Hepatocyte (in vitro differentiated cells): Measurements from ENCODE around the gene PERCC1.

Source experiments
- CTCF ChIP-seq: fragments of 200-600 bp; sonication (generic); IDR thresholded peaks from 2 replicates; pipeline ENCODE4 v1.5.1; 2016; ENCODE audit warnings: antibody characterized with exemption, mild to moderate bottlenecking; ENCODE audit not compliant: poor library complexity
- EZH2 ChIP-seq: fragments of 200-600 bp; sonication (generic); IDR thresholded peaks from 2 replicates; pipeline ENCODE4 v1.6.1; 2016; ENCODE audit warnings: antibody characterized with exemption, mild to moderate bottlenecking, borderline replicate concordance
- EZH2phosphoT487 ChIP-seq: fragments of 200-600 bp; sonication (generic); IDR thresholded peaks from one replicate; pipeline ENCODE4 v1.6.1; 2018; ENCODE audit warnings: antibody characterized with exemption, mild to moderate bottlenecking, low read depth, moderate library complexity; ENCODE audit not compliant: unreplicated experiment, severe bottlenecking

GRCh38 chr16:1422076-1422475, 8.8 kb upstream of the PERCC1 start:
- no peak for TF ChIP-seq CTCF
- no peak for TF ChIP-seq EZH2
- no peak for TF ChIP-seq EZH2phosphoT487
